Upper lobe of left lung (tissue), 6 donors: ENCODE results near the gene PLD5. TPM values are rescaled to one million over a fixed set of nuclear protein-coding genes. Genes with fewer than 3 reads are reported as not detected.

Experiments
- ATAC-seq, 2 donors: fragments of 200-7000 bp; cut with Tn5 transposase; one replicate each; pipeline ENCODE4 v1.9.1; 2022; ENCODE audit warnings: mild to moderate bottlenecking in 2 of 2, moderate library complexity in 2 of 2; ENCODE audit not compliant: low FRiP score in 2 of 2
- DNase-seq, 2 donors: peaks; one replicate each; pipeline ENCODE4 v3.0.0-alpha.2; 2019 to 2020
- H3K27ac ChIP-seq, 4 donors: fragments of 200-600 bp; sonication (generic); one replicate each; pipeline ENCODE4 v1.5.1; 2016 to 2019
- H3K27me3 ChIP-seq, 4 donors: fragments of 200-600 bp; sonication (generic); one replicate each; pipeline ENCODE4 v1.5.1; 2017 to 2019
- H3K36me3 ChIP-seq, 4 donors: fragments of 200-600 bp; sonication (generic); one replicate each; pipeline ENCODE4 v1.5.1; 2016 to 2019
- H3K4me1 ChIP-seq, 4 donors: fragments of 200-600 bp; sonication (generic); one replicate each; pipeline ENCODE4 v1.5.1; 2018 to 2019
- H3K4me3 ChIP-seq, 4 donors: fragments of 200-600 bp; sonication (generic); one replicate each; pipeline ENCODE4 v1.5.1; 2017 to 2019; ENCODE audit warnings: mild to moderate bottlenecking in 2 of 4, moderate library complexity in 1 of 4
- H3K9me3 ChIP-seq, 4 donors: fragments of 200-600 bp; sonication (generic); one replicate each; pipeline ENCODE4 v1.5.1; 2018 to 2019
- EP300 ChIP-seq, 4 donors: sonication (generic); formaldehyde crosslinking; IDR thresholded peaks; one replicate each; pipeline ENCODE4 v1.5.1; 2017; ENCODE audit warnings: antibody characterized with exemption in 4 of 4, control low read depth in 2 of 4
- POLR2A ChIP-seq, 4 donors: fragments of 450-650 bp; IDR thresholded peaks; one replicate each; pipeline ENCODE4 v1.5.1; 2016 to 2017; ENCODE audit warnings: antibody characterized with exemption in 4 of 4, mild to moderate bottlenecking in 2 of 4
- POLR2AphosphoS5 ChIP-seq, 2 donors: sonication (generic); formaldehyde crosslinking; IDR thresholded peaks; one replicate each; pipeline ENCODE4 v1.5.1; 2017; ENCODE audit warnings: antibody characterized with exemption in 2 of 2
- WGBS, 2 donors: methylation state at CpG; one replicate each; pipeline ENCODE4 v1.1.5; 2017 to 2018; 5-methylcytosine and 5-hydroxymethylcytosine counted together
- total RNA-seq, 6 donors: library from RNA; depleted of rRNA in 4 of 6; stranded (reverse); fragments of >200 nt in 4 of 6; gene quantifications; one replicate each; pipeline versions ENCODE4 v1.1.0 to v1.2.1, GENCODE V29; 2016 to 2021
- TF ChIP-seq, protein P1 (sequence below), 6 experiments: fragments of 450-650 bp in 4 of 6; fragments of 200-600 bp in 2 of 6; sonication (generic) in 2 of 6; IDR thresholded peaks; one replicate each; pipeline ENCODE4 v1.5.1; 2016 to 2019; ENCODE audit warnings: antibody characterized with exemption in 6 of 6
- donor health status: DM: no; HTN: no; CAD: no; lungs with moderate emphysema.
- donor health status: DM: no; HTN: yes; CAD: no; lungs with severe emphysema.

PLD5 gene
- total RNA-seq, 6 donors from 2014 or later: under 0.01 to 1.9 (median 0.67) TPM

DNA sequence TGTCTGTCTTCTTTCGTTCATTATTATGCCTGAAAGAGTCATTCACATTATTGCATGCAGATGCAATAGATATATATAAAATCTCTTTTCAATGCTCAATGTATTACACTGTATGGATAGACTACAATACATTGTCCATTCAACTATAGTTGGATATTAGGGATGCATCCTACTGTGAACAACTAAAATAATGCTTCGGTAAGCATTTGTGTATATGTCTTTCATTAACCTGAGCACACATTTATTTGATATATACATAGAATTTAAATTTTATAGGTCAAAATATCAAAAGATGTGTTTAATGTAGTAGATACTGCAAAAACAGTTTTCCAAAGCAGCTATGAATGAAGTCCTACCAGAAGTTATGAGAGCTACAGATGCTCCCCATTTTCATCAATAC lies 8.9 kb downstream of the PLD5 start:
- Histone ChIP-seq H3K27ac (no peak overlapping the region), H3K27me3 (no peaks in the 10 kb centered on the region), H3K36me3 (no peaks in the 10 kb centered on the region), H3K4me1 (no peaks in the 10 kb centered on the region), H3K9me3 (peaks cover 0 to 3% (median 0%) of the 10 kb centered on the region in 4 donors), H3K4me3 (no peak overlapping the region)
- WGBS, 2 donors: 74 to 83% methylated on average over 2 of the region's 2 CpGs
- DNase-seq (no peak), ATAC-seq (no peak)
- no peak for TF ChIP-seq POLR2AphosphoS5 (IDR thresholded peaks at IDR 0.05)

DNA sequence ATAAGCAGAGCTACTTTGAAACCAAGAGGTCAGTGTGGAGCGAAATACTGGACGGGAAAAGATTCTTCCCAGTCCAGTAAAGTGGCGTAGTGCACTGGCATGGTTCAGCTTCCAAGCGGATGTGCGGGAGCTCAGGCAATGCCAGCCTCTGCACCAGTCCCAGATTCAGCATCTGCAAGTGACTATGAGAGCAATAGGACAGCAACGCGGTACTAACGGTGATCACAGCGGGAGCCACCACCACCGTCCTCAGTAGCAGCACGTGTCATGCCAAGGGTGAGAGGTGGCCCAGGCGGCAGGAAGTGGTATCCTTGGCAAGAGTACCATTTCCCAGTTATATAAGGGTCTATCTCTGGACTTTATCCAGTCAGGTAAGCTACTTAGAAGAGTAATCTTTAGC lies 17.8 kb downstream of the PLD5 start:
- H3K36me3 ChIP-seq: no peaks in the 10 kb centered on the region
- 85 to 91% methylated on average over 12 of the region's 12 CpGs for WGBS, 2 donors

DNA sequence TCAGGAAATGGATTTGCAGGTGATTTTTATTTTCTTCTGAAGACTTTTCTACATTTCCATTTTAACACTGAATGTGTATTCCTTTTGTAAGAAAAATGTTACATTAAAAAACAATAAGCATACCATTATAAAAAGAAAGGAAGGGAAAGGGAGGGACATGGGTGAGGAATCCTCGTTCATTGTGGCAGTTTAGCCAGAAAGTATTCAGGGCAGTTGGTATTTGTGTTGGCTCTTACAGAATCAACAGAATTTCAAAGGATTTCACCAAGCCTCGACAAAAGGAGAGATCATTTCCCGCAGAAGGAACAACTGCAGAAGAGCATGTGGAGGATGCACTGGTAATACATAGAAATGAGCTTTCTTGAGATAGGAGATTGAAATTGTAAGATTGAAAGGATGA lies 35.0 kb downstream of the PLD5 start:
- Histone ChIP-seq H3K4me3 (no peak overlapping the region), H3K9me3 (no peaks in the 10 kb centered on the region), H3K27ac (no peak overlapping the region), H3K36me3 (no peaks in the 10 kb centered on the region), H3K4me1 (no peaks in the 10 kb centered on the region), H3K27me3 (no peaks in the 10 kb centered on the region)
- 52 to 59% methylated on average over 3 of the region's 3 CpGs for WGBS, 2 donors
- TF ChIP-seq EP300 (IDR thresholded peaks at IDR 0.05): no peak
- no peak for TF ChIP-seq POLR2A (IDR thresholded peaks at IDR 0.05)
- TF ChIP-seq, protein P1, sequence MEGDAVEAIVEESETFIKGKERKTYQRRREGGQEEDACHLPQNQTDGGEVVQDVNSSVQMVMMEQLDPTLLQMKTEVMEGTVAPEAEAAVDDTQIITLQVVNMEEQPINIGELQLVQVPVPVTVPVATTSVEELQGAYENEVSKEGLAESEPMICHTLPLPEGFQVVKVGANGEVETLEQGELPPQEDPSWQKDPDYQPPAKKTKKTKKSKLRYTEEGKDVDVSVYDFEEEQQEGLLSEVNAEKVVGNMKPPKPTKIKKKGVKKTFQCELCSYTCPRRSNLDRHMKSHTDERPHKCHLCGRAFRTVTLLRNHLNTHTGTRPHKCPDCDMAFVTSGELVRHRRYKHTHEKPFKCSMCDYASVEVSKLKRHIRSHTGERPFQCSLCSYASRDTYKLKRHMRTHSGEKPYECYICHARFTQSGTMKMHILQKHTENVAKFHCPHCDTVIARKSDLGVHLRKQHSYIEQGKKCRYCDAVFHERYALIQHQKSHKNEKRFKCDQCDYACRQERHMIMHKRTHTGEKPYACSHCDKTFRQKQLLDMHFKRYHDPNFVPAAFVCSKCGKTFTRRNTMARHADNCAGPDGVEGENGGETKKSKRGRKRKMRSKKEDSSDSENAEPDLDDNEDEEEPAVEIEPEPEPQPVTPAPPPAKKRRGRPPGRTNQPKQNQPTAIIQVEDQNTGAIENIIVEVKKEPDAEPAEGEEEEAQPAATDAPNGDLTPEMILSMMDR (IDR thresholded peaks at IDR 0.05): no peak
- no peak for TF ChIP-seq POLR2AphosphoS5 (IDR thresholded peaks at IDR 0.05)
- DNase-seq: no peak
- ATAC-seq: no peak

More for the DNA sequence above, 17.8 kb downstream of the PLD5 start:
- ATAC-seq (no peak), DNase-seq (no peak)
- Histone ChIP-seq H3K4me3 (no peak overlapping the region), H3K9me3 (no peaks in the 10 kb centered on the region), H3K4me1 (no peaks in the 10 kb centered on the region), H3K27ac (no peak overlapping the region), H3K27me3 (no peaks in the 10 kb centered on the region)
- TF ChIP-seq, protein P1 (IDR thresholded peaks at IDR 0.05): no peak

DNA sequence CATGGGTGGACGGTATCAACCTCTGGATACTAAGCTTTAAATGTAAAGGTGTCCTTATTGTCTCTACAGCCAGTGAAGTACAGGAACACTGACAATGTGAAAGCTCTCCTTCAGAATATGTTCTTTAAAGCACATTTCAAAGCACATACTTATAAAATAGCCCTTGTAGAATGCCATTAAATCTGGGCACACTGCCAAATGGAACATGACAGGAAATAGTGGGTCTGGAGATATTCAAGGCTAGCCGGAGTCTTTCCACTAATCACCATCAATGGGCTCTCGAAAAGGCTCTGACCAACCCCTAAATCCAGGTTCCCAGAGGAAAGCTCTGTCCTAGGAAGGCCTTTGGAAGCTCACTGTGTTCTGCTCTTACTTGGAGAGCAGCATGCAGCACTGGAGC lies 46.6 kb downstream of the PLD5 start:
- Histone ChIP-seq H3K27ac (no peak overlapping the region), H3K36me3 (no peaks in the 10 kb centered on the region), H3K27me3 (no peaks in the 10 kb centered on the region), H3K4me3 (no peak overlapping the region), H3K9me3 (no peaks in the 10 kb centered on the region), H3K4me1 (no peaks in the 10 kb centered on the region)
- no peak for DNase-seq
- no peak for ATAC-seq
- 8 to 9% methylated on average over 3 of the region's 3 CpGs for WGBS, 2 donors
- no peak for TF ChIP-seq EP300 (IDR thresholded peaks at IDR 0.05)
- TF ChIP-seq, protein P1 (IDR thresholded peaks at IDR 0.05): no peak
- no peak for TF ChIP-seq POLR2AphosphoS5 (IDR thresholded peaks at IDR 0.05)
- TF ChIP-seq POLR2A (IDR thresholded peaks at IDR 0.05): no peak

DNA sequence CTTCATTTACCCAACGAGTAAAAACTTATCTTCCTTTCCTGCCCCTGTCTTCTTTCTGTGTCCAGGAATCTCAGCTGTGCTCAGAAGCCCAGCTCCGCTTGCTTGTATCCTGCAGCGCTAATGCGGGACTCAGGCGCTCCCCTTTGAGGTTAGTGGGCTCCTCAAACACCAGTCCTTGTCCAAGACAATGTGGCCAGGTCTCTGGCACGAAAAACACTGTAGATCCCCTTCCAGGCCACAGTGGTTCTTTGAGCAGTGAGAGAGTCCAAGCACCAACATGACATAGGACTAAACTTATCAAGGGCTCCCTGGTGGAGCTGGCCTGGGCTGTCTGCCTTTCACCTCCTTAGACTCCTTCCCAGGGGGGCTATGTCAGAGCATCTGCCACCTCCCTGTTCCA lies 53.7 kb downstream of the PLD5 start:
- TF ChIP-seq EP300 (IDR thresholded peaks at IDR 0.05) (no peak), POLR2A (IDR thresholded peaks at IDR 0.05) (no peak), POLR2AphosphoS5 (IDR thresholded peaks at IDR 0.05) (no peak)
- TF ChIP-seq, protein P1 (IDR thresholded peaks at IDR 0.05): no peak
- Histone ChIP-seq H3K36me3 (no peaks in the 10 kb centered on the region), H3K4me3 (no peak overlapping the region), H3K4me1 (no peaks in the 10 kb centered on the region), H3K9me3 (no peaks in the 10 kb centered on the region), H3K27ac (no peak overlapping the region), H3K27me3 (no peaks in the 10 kb centered on the region)
- ATAC-seq (no peak), DNase-seq (no peak)
- WGBS, 2 donors: 87 to 91% methylated on average over 6 of the region's 6 CpGs
